AG09319 (cell line): Measurements from ENCODE around the gene CNEP1R1.
A peak's percentile ranks its signal among the peaks of the same experiment; 100 is the strongest.

Experiments used
- DNase-seq: peaks from one replicate; pipeline ENCODE4 v3.0.0-alpha.2; 2010; ENCODE audit warnings: low read depth; ENCODE audit errors: extremely low read depth
- CTCF ChIP-seq: IDR thresholded peaks from 2 replicates; pipeline ENCODE4 v1.5.1; 2011; ENCODE audit warnings: low read depth, mild to moderate bottlenecking, inconsistent platforms, low read length, moderate library complexity

The CNEP1R1 gene

GRCh38 chr16:50043358-50043757 lies 18.3 kb downstream of the CNEP1R1 start:
- DNase-seq: no peak
- no peak for TF ChIP-seq CTCF

GRCh38 chr16:50045412-50045811 lies 20.4 kb downstream of the CNEP1R1 start:
- no peak for TF ChIP-seq CTCF
- DNase-seq: no peak

GRCh38 chr16:50046853-50047252 lies 21.8 kb downstream of the CNEP1R1 start:
- no peak for DNase-seq
- no peak for TF ChIP-seq CTCF

GRCh38 chr16:50047864-50048263 lies 22.8 kb downstream of the CNEP1R1 start:
- no peak for TF ChIP-seq CTCF
- DNase-seq: no peak

- no peak for TF ChIP-seq CTCF
- peak; percentile 4 for DNase-seq
Measured at GRCh38 chr16:50050802-50051201, 25.8 kb downstream of the CNEP1R1 start.

GRCh38 chr16:50056226-50056625 lies 31.2 kb downstream of the CNEP1R1 start:
- no peak for DNase-seq
- TF ChIP-seq CTCF: no peak

- DNase-seq: no peak
- no peak for TF ChIP-seq CTCF
Measured at GRCh38 chr16:50058091-50058771, 33.2 kb downstream of the CNEP1R1 start.
